H1 (cell line): ENCODE results near the gene GDF15.

Source experiments
- CTCF ChIP-seq, 3 experiments: IDR thresholded peaks; 1 replicate in 2 of 3; 2 replicates in 1 of 3; pipeline versions ENCODE4 v1.5.1 to v1.6.1; 2011; ENCODE audit warnings: low read length in 3 of 3, mild to moderate bottlenecking in 3 of 3, inconsistent platforms in 2 of 3, low read depth in 1 of 3, moderate library complexity in 1 of 3; ENCODE audit not compliant: insufficient read depth in 1 of 3; ENCODE audit errors: control extremely low read depth in 1 of 3
- EP300 ChIP-seq, 2 experiments: IDR thresholded peaks; 1 replicate in 1 of 2; 2 replicates in 1 of 2; pipeline ENCODE4 v1.6.1; 2011 to 2012; ENCODE audit warnings: low read depth in 2 of 2, low read length in 2 of 2, mild to moderate bottlenecking in 2 of 2, borderline replicate concordance in 1 of 2, inconsistent platforms in 1 of 2, moderate library complexity in 1 of 2
- POLR2A ChIP-seq, 2 experiments: IDR thresholded peaks; 1 replicate in 1 of 2; 2 replicates in 1 of 2; pipeline ENCODE4 v1.6.1; 2011; ENCODE audit warnings: low read depth in 2 of 2, low read length in 2 of 2, mild to moderate bottlenecking in 2 of 2; ENCODE audit errors: control extremely low read depth in 1 of 2
- SP1 ChIP-seq: IDR thresholded peaks from 2 replicates; pipeline ENCODE4 v1.6.1; 2011; ENCODE audit warnings: low read depth, low read length
- SUZ12 ChIP-seq: fragments of 200-600 bp; sonication (generic); IDR thresholded peaks from 2 replicates; pipeline ENCODE4 v1.6.1; 2012; ENCODE audit warnings: mild to moderate bottlenecking, inconsistent platforms, low read length, moderate library complexity, mixed read lengths
- TAF1 ChIP-seq: IDR thresholded peaks from 2 replicates; pipeline ENCODE4 v1.6.1; 2011; ENCODE audit warnings: mild to moderate bottlenecking, low read depth, low read length
- TCF12 ChIP-seq: IDR thresholded peaks from 2 replicates; pipeline ENCODE4 v1.6.1; 2011; ENCODE audit warnings: low read depth, mild to moderate bottlenecking, low read length

DNA sequence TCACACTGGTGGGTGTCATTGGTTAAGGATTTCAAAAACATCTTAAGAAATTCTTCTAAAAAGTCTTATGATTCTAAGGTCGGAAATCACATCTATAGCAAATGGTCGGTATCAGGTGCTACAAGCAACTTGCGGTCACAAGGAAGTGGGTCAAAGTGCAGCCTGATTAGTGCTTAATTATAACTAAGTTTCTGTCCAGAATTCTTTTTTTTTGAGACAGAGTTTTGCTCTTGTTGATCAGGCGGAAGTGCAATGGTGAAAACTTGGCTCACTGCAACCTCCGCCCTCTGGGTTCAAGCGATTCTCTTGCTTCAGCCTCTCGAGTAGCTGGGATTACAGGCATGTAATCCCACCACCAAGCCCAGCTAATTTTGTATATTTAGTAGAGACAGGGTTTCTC lies 1.2 kb upstream of the GDF15 start:
- TF ChIP-seq TCF12 (no peak), CTCF (IDR thresholded peaks at IDR 0.05; ENCODE audit: control extremely low read depth in 1 of 3, insufficient read depth in 1 of 3, low read depth in 1 of 3, low read length in 3 of 3) (no peak), SP1 (no peak), SUZ12 (no peak), TAF1 (no peak), POLR2A (IDR thresholded peaks at IDR 0.05; ENCODE audit: control extremely low read depth in 1 of 2, low read depth in 2 of 2, low read length in 2 of 2) (no peak), EP300 (IDR thresholded peaks at IDR 0.05; ENCODE audit: borderline replicate concordance in 1 of 2, low read depth in 2 of 2, low read length in 2 of 2) (no peak)
